GM19328 (cell line): ENCODE data around the gene DNAJC8.

Source experiments
- ATAC-seq: cut with Tn5 transposase; IDR thresholded peaks from one replicate; pipeline ENCODE4 v1.9.1; 2021; ENCODE audit warnings: mild to moderate bottlenecking, moderate library complexity; ENCODE audit not compliant: unreplicated experiment

DNAJC8 gene

DNA sequence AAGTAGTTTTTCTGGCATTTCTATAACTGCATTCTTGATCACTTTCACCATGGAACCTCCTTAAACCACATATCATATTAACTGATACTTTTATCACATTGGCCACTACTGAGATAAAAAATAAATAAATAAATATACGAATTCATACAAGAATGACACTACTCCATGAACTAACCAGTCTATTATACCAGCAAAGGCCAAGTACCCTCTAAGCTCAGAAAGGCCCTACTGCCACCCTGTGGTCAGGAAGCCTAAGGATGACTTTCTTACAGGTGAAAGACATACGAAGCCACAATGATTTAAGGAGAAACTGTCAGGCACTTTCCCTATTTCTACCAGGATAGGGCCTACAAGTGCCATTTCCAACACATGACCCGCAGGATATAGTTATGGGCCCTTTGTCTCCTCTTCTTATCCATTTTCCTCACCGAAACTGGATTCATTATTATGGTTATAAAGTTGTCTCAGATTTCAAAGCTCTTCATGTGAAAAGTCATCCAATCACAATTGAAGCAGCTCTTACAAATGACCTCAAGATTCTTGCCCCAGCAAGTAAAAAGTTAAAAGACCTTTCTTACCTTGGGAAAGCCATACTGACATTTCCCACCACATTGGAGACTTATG lies 23.9 kb downstream of the DNAJC8 start:
- ATAC-seq: no peak

DNA sequence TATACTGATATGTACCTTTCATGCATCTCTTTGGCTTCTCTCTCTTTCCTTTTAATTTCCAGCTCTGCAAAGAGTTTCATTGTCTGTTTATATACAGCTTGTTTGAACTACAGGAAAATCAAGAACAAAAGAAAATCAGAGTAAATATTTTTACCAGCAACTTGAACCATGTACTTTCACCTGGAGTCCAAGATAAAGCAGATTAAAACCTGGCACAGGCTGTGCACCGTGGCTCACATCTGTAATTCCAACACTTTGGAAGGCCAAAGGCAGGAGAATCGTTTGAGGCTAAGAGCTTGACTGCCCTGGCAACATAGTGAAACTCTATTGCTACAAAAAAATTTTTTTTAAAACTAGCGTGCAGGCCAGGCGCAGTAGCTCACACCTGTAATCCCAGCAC lies 27.6 kb downstream of the DNAJC8 start:
- no peak for ATAC-seq

- no peak for ATAC-seq
Measured at GRCh38 chr1:28200234-28200873, 32.5 kb downstream of the DNAJC8 start.

GRCh38 chr1:28199328-28200233 lies 33.2 kb downstream of the DNAJC8 start:
- ATAC-seq: peak; percentile 82

DNA sequence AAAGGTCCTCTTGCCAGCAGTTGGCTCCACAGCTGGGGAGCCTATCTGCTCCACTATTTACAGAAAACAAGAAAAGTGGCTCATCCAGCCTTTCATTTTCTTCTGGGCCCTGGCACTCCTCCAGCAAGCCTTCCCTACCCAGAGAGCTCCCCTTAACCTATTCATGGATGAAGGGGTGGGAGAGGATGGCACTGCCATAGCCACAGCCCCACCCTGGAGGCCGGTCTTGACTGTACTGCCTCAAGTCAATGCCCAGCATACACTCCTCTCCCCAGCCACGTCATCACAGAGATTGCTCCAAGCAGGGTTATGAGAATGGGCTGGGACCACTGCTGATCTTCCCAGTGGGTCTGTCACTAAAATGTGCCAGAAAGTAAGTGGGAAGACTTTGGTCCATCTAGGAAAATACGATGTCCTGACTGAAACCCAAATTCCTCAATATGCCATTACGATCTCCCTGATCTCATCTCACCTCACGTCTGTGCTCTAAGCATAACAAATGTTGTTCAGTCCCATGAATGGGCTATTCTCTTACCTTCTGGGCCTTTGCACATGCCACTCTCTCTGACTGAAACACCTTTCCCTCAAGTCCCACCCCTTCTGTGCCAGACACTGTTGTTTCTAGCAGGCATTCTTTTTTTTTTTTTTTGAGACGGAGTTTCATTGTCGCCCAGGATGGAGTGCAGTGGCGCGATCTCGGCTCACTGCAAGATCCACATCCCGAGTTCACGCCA lies 35.0 kb downstream of the DNAJC8 start:
- no peak for ATAC-seq

DNA sequence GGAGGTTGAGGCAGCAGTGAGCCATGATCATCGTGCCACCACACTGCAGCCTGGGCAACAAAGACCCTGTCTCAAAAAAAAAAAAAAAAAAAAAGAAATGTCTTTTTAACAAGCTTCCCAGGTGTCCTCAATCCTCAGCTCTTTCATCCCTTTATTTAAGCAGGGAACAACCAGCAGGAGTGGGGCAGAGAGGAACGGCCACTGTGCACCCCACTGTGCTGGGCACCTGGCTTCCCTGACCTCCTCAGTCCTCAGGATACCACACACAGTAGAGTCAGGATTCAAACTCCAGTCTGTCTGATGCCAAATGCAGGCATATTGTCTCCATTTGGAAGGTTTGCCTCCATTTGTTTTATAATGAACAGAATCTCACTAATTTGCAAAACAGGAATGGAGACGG lies 36.5 kb downstream of the DNAJC8 start:
- no peak for ATAC-seq

DNA sequence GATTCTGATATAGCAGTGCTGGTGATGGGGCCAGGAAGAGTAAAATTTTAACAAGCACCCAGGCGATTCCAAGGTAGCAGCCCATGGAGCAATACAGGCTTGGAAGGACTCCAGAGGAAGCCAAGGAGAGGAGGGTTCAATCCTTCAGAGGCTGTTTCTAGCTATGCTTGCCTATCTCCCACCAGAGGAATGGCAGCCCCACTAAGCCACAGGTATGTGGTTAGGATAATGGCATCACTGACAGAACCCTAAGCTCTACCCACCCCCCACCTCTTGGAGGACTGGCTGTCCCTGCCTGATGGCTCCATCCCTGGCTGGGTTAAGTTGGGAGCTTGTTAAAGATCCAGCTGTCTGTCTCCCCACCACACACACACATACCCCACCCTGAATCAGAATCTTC lies 37.0 kb downstream of the DNAJC8 start:
- ATAC-seq: no peak

- no peak for ATAC-seq
Measured at GRCh38 chr1:28194326-28195035, 38.3 kb downstream of the DNAJC8 start.

DNA sequence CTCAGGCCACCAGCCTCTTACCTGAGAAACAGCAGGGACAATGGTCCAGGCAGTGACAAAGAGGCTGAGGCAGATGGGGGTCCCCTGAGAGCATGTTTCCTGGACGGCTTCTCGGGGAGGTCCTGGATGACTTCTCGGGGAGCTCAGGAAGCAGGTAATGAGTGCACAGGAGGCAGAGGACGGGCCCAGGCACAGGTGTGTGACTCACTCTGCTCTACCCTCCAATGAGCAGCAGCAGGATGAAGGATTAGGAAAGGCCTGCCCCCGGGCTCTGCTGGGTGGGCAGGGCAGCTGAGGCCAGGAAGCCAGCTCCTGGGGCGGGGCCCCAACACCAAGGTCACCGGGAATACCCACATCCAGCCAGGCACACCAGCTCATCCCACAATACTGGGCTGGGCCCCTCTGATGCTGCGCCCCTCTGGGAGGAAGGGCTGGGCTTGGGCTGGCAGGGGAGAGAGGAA lies 39.1 kb downstream of the DNAJC8 start:
- ATAC-seq: no peak

- ATAC-seq: no peak
Measured at GRCh38 chr1:28190996-28191645, 41.7 kb downstream of the DNAJC8 start.

DNA sequence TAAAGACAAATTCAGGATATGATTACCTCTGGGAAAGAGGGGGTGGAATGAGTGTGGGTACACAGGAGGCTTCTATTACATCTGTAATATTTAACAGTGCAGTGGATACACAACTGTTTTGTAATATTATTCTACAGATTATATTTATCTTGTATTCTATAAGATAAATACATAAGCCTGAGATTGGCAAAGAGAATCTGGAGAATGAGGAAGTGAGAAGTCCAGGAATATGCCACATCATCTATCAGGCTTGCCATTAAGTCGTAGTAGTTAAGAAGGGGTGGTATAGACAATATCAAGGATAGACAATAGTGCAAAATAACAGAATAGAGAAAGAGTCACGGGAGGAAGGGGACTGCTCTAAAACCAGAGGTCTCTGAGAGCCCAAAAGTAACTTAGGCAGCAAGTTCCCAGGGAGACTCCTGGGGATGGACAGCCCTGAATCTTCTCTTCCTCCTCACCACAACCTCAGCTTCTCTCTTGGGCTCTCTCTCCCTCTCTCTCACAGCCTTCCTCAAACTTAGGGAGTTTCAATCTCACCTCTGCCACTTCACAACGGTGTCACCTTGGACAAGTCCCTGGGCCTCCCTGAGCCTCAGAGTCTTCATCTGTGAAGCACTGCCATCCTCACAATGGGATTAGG lies 42.4 kb downstream of the DNAJC8 start:
- no peak for ATAC-seq

GRCh38 chr1:28185071-28185470 lies 47.8 kb downstream of the DNAJC8 start:
- no peak for ATAC-seq

DNA sequence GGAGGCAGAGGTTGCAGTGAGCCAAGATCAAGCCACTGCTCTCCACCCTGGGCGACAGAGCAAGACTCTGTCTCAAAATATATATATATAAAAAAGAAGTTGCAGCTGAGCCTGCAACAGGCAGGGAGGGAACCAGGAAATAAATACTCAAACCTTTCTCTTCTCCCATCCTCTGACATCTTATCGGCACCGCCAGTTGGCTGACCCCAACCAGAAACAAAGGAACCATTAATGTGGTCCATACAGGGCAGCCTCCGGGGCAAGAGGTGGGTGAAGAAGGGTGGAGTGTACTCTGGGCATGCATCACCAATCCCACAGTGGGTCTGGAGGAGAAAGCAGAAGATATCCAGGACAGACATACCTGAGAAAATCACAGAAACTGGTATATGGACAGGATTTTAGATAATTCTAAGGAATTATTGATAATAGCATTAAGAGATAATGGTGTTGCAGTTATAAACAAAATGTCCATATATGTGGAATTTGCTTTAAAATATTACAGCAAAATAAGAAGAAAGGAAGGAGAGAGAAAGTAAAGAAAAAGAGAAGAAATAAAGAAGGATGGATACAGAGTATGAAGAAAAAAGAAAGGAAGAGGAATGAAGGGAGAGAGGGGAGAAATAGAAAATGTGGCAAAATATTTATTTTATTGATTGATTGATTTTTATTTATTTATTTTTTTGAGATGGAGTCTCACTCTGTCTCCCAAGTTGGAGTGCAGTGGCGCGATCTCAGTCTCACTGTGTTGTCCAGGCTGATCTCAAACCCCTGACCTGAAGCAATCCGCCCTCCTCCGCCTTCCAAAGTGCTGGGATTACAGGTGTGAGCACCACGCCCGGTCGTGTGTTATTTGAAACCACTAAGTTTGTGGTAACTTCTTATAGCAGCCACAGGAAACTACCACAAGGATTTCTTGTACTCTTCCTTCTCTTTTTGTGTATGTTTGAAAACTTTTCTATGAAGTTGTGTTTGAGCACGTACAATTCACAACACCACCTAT lies 52.2 kb downstream of the DNAJC8 start:
- no peak for ATAC-seq

GRCh38 chr1:28178690-28179485 lies 53.9 kb downstream of the DNAJC8 start:
- no peak for ATAC-seq

DNA sequence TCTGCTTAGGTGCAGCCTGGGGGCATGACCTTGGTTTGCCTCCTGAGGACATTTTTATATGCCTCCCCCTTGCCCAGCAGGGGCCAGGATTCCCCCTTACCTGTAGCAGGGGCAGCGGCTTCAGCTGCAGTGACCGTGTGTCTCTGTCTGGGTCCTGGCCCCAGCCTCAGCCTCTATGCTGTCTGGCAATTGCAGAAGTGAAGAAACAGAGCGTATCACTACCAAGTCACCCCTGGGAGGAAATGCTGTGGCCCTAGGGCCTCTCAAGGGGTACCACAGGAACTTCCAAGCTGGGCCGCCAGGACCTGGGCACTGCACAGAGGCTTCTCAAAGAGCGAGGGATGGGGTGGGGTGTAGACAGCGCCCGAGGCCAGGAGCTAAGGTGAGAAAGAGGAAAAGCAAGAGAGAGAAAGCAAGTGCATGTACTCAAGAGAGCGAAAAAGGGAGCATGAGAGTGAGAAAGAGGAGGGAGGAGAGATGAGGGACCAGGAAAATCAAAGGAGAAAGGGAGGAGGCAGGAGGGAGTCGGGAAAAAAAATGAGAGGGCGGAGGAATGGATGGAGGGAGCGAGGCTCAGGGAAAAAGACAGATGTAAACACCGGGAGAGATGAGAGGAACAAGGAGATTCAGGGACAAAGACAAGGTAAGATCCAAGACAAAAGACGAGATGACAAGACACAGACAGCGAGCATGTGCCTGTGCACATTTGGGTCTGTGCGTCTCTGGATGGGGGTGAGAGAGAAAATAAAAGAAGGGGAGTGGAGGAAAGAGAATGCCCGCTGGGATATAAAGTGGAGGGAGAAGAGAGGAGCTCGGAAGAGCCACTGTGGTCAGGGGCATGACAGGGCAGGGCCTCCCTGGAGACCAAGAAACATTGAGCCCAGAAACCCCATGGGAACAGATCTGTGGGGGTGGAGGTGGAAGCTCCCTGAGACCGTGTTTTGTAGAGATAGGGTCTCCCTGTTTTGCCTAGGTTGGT lies 56.0 kb downstream of the DNAJC8 start, which contains the start of gene PTAFR:
Gene PTAFR, minus strand, starts transcription at position 199 of the 979 bp plus-strand sequence. CDS start 25,669 bp downstream, outside the sequence.
- ATAC-seq: no peak

GRCh38 chr1:28175955-28176485 lies 56.8 kb downstream of the DNAJC8 start:
- ATAC-seq: no peak
